ENCODE measurements around the gene KCNH5.
"Not testable (repeated sequence)": the region's sequence is repeated elsewhere in the genome, so short reads cannot be mapped to it uniquely, and the experiment has no call there.

The KCNH5 gene

GRCh38 chr14:62778852-62779251 is 266.4 kb downstream of the KCNH5 start:
- H3K4me1 Mint-ChIP-seq (ENCODE audit: low read depth): no peaks in the 10 kb centered on the region
- no peak overlapping the region for H3K27ac Mint-ChIP-seq
- H3K36me3 Mint-ChIP-seq (ENCODE audit: low read depth): no peaks in the 10 kb centered on the region
- no peak overlapping the region for H3K4me3 Mint-ChIP-seq
- H3K9me3 Mint-ChIP-seq: peaks cover 31% of the 10 kb centered on the region
- no peaks in the 10 kb centered on the region for H3K27me3 Mint-ChIP-seq (ENCODE audit: low read depth)

DNA sequence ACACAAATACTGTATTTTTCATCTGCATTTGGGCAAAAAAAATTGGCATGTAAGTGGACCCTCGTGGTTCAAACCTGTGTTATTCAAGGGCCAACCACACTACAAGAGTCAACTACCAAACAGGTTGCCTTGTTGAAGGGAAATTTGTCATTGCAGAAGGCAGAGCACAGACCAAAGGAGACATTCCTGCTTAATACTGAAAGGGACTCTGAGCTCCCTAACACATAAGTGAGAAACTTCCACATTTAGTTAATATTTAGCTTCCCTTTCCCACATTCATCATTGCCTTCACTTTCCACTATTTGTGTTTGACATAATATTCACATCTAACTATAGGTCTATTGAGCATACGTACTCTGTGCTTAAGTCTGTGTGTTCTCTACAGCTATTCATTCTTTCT is 266.9 kb downstream of the KCNH5 start:
- Mint-ChIP-seq H3K4me3 (no peak overlapping the region), H3K27ac (no peak overlapping the region), H3K4me1 (ENCODE audit: low read depth) (no peaks in the 10 kb centered on the region), H3K27me3 (ENCODE audit: low read depth) (no peaks in the 10 kb centered on the region), H3K9me3 (peaks cover 29% of the 10 kb centered on the region), H3K36me3 (ENCODE audit: low read depth) (no peaks in the 10 kb centered on the region)

DNA sequence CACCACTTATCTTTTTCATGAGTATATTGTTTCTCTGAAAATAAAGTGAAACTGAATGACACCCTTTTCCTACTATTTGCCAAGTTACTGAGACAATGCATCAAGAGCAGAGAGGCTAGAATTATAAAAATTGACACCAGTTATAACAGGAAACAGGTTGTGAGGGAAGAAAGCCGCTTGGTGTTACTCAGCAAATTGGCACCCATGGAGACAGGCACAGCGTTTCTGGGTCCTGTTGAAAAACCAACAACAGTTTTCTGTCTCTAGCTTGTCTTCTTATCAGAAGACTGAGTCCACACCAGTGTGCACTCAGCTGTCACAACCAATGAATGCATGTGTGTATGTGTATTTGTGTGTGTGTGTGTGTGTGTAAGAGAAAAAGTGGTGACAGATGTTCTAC is 267.7 kb downstream of the KCNH5 start:
- peaks cover 25% of the 10 kb centered on the region for H3K9me3 Mint-ChIP-seq
- H3K4me1 Mint-ChIP-seq (ENCODE audit: low read depth): no peaks in the 10 kb centered on the region
- no peaks in the 10 kb centered on the region for H3K27me3 Mint-ChIP-seq (ENCODE audit: low read depth)
- no peaks in the 10 kb centered on the region for H3K36me3 Mint-ChIP-seq (ENCODE audit: low read depth)
- no peak overlapping the region for H3K27ac Mint-ChIP-seq
- no peak overlapping the region for H3K4me3 Mint-ChIP-seq

GRCh38 chr14:62776300-62776699 is 269.0 kb downstream of the KCNH5 start:
- Mint-ChIP-seq H3K4me3 (no peak overlapping the region), H3K4me1 (ENCODE audit: low read depth) (no peaks in the 10 kb centered on the region), H3K36me3 (ENCODE audit: low read depth) (no peaks in the 10 kb centered on the region), H3K27me3 (ENCODE audit: low read depth) (no peaks in the 10 kb centered on the region), H3K27ac (no peak overlapping the region), H3K9me3 (peaks cover 19% of the 10 kb centered on the region)

GRCh38 chr14:62768753-62769152 is 276.5 kb downstream of the KCNH5 start:
- H3K27me3 Mint-ChIP-seq (ENCODE audit: low read depth): no peaks in the 10 kb centered on the region
- no peak overlapping the region for H3K4me3 Mint-ChIP-seq
- no peaks in the 10 kb centered on the region for H3K4me1 Mint-ChIP-seq (ENCODE audit: low read depth)
- H3K36me3 Mint-ChIP-seq (ENCODE audit: low read depth): no peaks in the 10 kb centered on the region
- H3K9me3 Mint-ChIP-seq: peaks cover 7% of the 10 kb centered on the region
- H3K27ac Mint-ChIP-seq: no peak overlapping the region

GRCh38 chr14:62763951-62764350 is 281.3 kb downstream of the KCNH5 start:
- peaks cover 22% of the 10 kb centered on the region for H3K9me3 Mint-ChIP-seq
- no peaks in the 10 kb centered on the region for H3K36me3 Mint-ChIP-seq (ENCODE audit: low read depth)
- no peak overlapping the region for H3K27ac Mint-ChIP-seq
- H3K4me1 Mint-ChIP-seq (ENCODE audit: low read depth): no peaks in the 10 kb centered on the region
- no peak overlapping the region for H3K4me3 Mint-ChIP-seq
- no peaks in the 10 kb centered on the region for H3K27me3 Mint-ChIP-seq (ENCODE audit: low read depth)

DNA sequence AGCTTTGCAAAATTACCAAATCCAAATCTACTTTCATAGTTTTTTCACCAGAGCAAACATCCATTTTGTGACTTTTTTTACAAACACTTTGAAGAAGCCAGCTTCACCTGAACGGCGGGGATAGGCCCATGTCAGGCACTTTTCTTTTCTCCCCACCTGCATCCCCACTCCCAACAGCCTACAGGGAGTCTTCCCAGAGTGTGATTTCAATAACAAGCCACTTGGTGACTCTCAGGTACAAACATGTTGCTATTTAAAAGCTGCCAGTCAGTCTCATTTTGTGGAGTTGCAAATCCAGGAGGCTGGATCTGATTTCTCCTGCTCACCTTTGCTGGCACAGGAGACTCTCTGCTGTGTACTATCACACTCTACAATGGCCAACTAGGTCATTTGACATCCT is 285.5 kb downstream of the KCNH5 start:
- no peak overlapping the region for H3K4me3 Mint-ChIP-seq
- H3K27me3 Mint-ChIP-seq (ENCODE audit: low read depth): no peaks in the 10 kb centered on the region
- H3K36me3 Mint-ChIP-seq (ENCODE audit: low read depth): no peaks in the 10 kb centered on the region
- no peak overlapping the region for H3K27ac Mint-ChIP-seq
- no peaks in the 10 kb centered on the region for H3K4me1 Mint-ChIP-seq (ENCODE audit: low read depth)
- peaks cover 16% of the 10 kb centered on the region for H3K9me3 Mint-ChIP-seq

GRCh38 chr14:62746881-62747280 is 298.4 kb downstream of the KCNH5 start:
- not testable (repeated sequence) for H3K9me3 Mint-ChIP-seq; H3K4me1 Mint-ChIP-seq (ENCODE audit: low read depth); H3K4me3 Mint-ChIP-seq; H3K27me3 Mint-ChIP-seq (ENCODE audit: low read depth); H3K36me3 Mint-ChIP-seq (ENCODE audit: low read depth); H3K27ac Mint-ChIP-seq

DNA sequence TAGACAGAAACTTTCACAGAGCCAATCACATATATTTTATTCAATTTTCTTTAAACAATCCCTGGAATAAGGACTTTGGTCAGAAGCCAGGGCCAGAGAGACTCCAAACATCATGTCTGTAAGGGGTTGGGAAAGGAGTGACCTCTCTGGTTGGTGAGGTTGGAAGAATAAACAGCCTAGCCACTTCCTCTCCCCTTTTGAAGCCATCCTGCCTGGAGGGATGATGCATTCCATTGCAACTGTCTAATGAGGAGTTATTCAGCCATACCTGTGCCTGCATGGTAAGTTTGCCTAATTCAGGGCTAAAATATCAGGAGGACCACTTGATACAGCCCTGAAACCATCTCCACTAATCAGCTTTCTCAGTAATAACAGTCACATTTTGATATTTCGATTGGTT is 299.8 kb downstream of the KCNH5 start:
- Mint-ChIP-seq H3K9me3 (no peaks in the 10 kb centered on the region), H3K4me1 (ENCODE audit: low read depth) (no peaks in the 10 kb centered on the region), H3K36me3 (ENCODE audit: low read depth) (no peaks in the 10 kb centered on the region), H3K27me3 (ENCODE audit: low read depth) (no peaks in the 10 kb centered on the region), H3K4me3 (no peak overlapping the region), H3K27ac (no peak overlapping the region)

DNA sequence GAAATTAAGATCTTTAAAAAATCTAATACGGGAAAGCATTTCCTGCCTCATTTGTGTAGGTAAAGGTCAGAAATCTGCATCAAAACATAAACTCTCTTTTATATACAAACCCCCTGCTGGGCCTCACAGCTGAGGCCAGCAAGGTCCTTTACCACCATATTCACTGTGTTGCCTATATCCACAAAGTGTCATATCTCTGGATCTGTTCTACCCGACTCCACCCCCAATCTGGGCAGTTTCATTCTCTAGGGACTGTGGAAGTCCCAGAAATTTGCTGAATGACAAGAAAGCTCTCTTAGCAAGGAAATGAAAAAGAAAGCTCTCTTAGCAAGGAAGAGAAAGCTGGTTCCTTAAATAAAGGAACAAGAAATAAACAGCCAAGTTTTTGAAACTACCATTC is 301.7 kb downstream of the KCNH5 start:
- H3K27ac Mint-ChIP-seq: no peak overlapping the region
- H3K4me3 Mint-ChIP-seq: no peak overlapping the region
- no peaks in the 10 kb centered on the region for H3K36me3 Mint-ChIP-seq (ENCODE audit: low read depth)
- H3K9me3 Mint-ChIP-seq: no peaks in the 10 kb centered on the region
- H3K4me1 Mint-ChIP-seq (ENCODE audit: low read depth): no peaks in the 10 kb centered on the region
- H3K27me3 Mint-ChIP-seq (ENCODE audit: low read depth): no peaks in the 10 kb centered on the region

DNA sequence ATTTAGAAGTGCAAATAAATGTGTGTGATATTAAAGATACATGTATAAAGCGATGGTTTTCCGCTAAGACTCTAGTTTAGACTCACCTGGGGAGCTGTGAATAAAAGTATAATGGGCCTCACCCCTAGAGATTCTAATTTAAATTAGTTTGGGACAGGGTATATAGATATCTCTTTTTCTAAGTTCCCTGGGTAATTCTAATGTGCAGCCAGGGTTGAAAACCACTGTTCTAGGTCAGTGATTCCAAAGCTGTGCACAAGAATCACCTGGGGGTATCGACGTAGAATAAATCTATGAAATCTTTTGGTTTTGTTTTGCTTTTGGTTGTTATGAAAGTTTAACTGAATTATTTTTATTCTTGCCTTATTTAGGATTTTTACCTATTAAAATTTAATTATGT is 302.1 kb downstream of the KCNH5 start:
- no peak overlapping the region for H3K4me3 Mint-ChIP-seq
- no peak overlapping the region for H3K27ac Mint-ChIP-seq
- H3K36me3 Mint-ChIP-seq (ENCODE audit: low read depth): no peaks in the 10 kb centered on the region
- no peaks in the 10 kb centered on the region for H3K9me3 Mint-ChIP-seq
- H3K4me1 Mint-ChIP-seq (ENCODE audit: low read depth): no peaks in the 10 kb centered on the region
- H3K27me3 Mint-ChIP-seq (ENCODE audit: low read depth): no peaks in the 10 kb centered on the region

DNA sequence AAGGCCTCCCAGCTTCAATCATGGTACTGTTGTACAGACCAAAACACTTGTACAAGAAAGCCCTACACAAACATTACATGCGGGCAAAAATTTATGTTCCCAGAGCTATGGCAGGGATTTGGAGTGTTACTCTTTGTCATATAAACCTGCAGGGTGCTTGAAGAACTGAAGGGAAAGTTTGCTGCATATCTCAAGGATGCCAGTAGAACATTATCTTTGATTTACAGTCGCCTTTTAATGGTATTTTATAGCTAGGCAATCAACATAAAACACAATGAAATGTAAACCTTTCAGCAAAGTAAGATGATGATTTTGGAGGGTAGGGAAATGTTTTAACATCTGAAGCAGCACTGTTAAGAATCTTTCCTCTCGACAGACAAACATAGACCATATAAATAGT is 305.6 kb downstream of the KCNH5 start:
- Mint-ChIP-seq H3K27me3 (ENCODE audit: low read depth) (no peaks in the 10 kb centered on the region), H3K4me3 (no peak overlapping the region), H3K9me3 (no peaks in the 10 kb centered on the region), H3K27ac (no peak overlapping the region), H3K4me1 (ENCODE audit: low read depth) (no peaks in the 10 kb centered on the region), H3K36me3 (ENCODE audit: low read depth) (no peaks in the 10 kb centered on the region)

- Mint-ChIP-seq H3K4me3 (no peak overlapping the region), H3K27me3 (ENCODE audit: low read depth) (no peaks in the 10 kb centered on the region), H3K4me1 (ENCODE audit: low read depth) (no peaks in the 10 kb centered on the region), H3K27ac (no peak overlapping the region), H3K9me3 (no peaks in the 10 kb centered on the region), H3K36me3 (ENCODE audit: low read depth) (no peaks in the 10 kb centered on the region)
These were observed 308.9 kb downstream of the KCNH5 start for GRCh38 chr14:62736048-62737043.

GRCh38 chr14:62734831-62735230 is 310.4 kb downstream of the KCNH5 start:
- Mint-ChIP-seq H3K9me3 (no peaks in the 10 kb centered on the region), H3K4me1 (ENCODE audit: low read depth) (no peaks in the 10 kb centered on the region), H3K4me3 (no peak overlapping the region), H3K36me3 (ENCODE audit: low read depth) (no peaks in the 10 kb centered on the region), H3K27ac (no peak overlapping the region), H3K27me3 (ENCODE audit: low read depth) (no peaks in the 10 kb centered on the region)

GRCh38 chr14:62722406-62722805 is 322.9 kb downstream of the KCNH5 start:
- no peak overlapping the region for H3K4me3 Mint-ChIP-seq
- H3K27ac Mint-ChIP-seq: no peak overlapping the region
- no peaks in the 10 kb centered on the region for H3K36me3 Mint-ChIP-seq (ENCODE audit: low read depth)
- no peaks in the 10 kb centered on the region for H3K4me1 Mint-ChIP-seq (ENCODE audit: low read depth)
- no peaks in the 10 kb centered on the region for H3K9me3 Mint-ChIP-seq
- no peaks in the 10 kb centered on the region for H3K27me3 Mint-ChIP-seq (ENCODE audit: low read depth)
